Lower leg skin (tissue), 4 donors: ENCODE measurements around the gene RACK1. TPM values are rescaled to one million over a fixed set of nuclear protein-coding genes. Genes with fewer than 3 reads are reported as not detected.

ENCODE experiments used
- DNase-seq, 2 donors: peaks; one replicate each; pipeline ENCODE4 v3.0.0-alpha.2; 2019; ENCODE audit warnings: low spot score in 2 of 2
- H3K4me3 ChIP-seq: fragments of 200-600 bp; sonication (generic); 2 replicates; pipeline ENCODE4 v1.5.1; 2017; ENCODE audit warnings: mild to moderate bottlenecking, low read depth; ENCODE audit not compliant: poor library complexity, severe bottlenecking
- POLR2A ChIP-seq, 2 donors: fragments of 450-650 bp; IDR thresholded peaks; one replicate each; pipeline ENCODE4 v1.6.1; 2016 to 2017; ENCODE audit warnings: antibody characterized with exemption in 2 of 2, mild to moderate bottlenecking in 1 of 2, moderate library complexity in 1 of 2
- WGBS, 2 donors: methylation state at CpG; one replicate each; pipeline ENCODE4 v1.1.5; 2018; 5-methylcytosine and 5-hydroxymethylcytosine counted together
- intact Hi-C: fragments of 100-400 bp; cut with DNase I; formaldehyde crosslinking; loops from one replicate; pipeline ENCODE4 v1.15.0; 2023; ENCODE audit warnings: low total_unique reads
- total RNA-seq, 4 donors: library from RNA; depleted of rRNA; stranded (reverse); fragments of >200 nt; gene quantifications; one replicate each; pipeline ENCODE4 v1.1.0, GENCODE V29; 2016
- TF ChIP-seq, protein P1 (sequence below), 3 donors: fragments of 450-650 bp; IDR thresholded peaks; one replicate each; pipeline ENCODE4 v1.5.1; 2016; ENCODE audit warnings: antibody characterized with exemption in 3 of 3, mild to moderate bottlenecking in 3 of 3, moderate library complexity in 2 of 3

The RACK1 gene
- total RNA-seq, 4 donors from 2014 or later, result 3,064 to 4,085 (median 3,503) TPM

DNA sequence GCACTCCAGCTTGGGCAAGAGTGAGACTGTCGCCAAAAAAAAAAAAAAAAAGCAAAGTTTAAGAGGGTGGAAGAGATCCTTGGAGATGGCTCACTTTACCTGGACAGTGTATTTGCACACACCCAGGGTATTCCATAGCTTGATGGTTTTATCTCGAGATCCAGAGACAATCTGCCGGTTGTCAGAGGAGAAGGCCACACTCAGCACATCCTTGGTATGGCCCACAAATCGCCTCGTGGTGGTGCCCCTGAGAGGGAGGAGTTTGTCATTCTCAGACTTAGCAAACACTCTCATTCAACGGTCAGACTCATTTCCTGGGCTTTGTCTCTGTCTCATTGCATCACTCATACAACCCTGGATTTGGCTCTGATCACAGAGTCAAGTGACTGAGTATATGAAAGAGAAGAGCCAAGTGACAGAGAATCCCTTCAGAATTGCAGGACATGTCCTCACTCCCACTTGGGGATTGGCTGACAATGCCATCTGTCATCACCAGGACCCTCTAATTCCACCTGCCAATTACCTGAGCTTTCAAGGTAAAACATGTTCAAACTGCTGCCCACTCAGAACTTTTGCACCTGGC lies 2.2 kb downstream of the RACK1 start:
- 36 to 46% methylated on average over 6 of the region's 6 CpGs for WGBS, 2 donors
- intact Hi-C loops, result no loop called here

DNA sequence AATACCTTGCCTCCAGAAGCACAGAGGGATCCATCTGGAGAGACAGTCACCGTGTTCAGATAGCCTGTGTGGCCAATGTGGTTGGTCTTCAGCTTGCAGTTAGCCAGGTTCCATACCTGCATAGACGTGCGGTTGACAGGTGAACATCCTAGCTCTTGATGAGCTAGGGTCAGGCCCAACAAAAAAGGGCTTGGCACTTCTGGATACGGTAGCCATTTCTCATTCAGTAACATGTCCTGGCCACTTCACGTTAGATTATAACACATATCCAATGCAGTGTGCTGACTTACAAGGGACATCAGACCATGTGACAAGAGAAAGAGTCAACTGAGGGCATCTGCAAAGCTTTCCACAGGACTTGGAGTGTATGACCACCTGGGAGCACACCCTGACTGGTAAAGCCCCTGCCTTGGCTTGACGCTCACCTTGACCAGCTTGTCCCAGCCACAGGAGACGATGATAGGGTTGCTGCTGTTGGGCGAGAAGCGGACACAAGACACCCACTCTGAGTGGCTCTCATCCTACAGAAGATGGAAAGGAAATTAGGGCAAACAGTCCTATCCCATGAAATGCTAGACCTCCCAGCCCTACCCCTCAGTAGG lies 4.5 kb downstream of the RACK1 start:
- 91 to 97% methylated on average over 9 of the region's 9 CpGs for WGBS, 2 donors
- DNase-seq, result peak in 1 of 2 donors; percentile 29
- no peak overlapping the region for H3K4me3 ChIP-seq
- TF ChIP-seq, protein P1, sequence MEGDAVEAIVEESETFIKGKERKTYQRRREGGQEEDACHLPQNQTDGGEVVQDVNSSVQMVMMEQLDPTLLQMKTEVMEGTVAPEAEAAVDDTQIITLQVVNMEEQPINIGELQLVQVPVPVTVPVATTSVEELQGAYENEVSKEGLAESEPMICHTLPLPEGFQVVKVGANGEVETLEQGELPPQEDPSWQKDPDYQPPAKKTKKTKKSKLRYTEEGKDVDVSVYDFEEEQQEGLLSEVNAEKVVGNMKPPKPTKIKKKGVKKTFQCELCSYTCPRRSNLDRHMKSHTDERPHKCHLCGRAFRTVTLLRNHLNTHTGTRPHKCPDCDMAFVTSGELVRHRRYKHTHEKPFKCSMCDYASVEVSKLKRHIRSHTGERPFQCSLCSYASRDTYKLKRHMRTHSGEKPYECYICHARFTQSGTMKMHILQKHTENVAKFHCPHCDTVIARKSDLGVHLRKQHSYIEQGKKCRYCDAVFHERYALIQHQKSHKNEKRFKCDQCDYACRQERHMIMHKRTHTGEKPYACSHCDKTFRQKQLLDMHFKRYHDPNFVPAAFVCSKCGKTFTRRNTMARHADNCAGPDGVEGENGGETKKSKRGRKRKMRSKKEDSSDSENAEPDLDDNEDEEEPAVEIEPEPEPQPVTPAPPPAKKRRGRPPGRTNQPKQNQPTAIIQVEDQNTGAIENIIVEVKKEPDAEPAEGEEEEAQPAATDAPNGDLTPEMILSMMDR (IDR thresholded peaks at IDR 0.05), result no peak
- no peak for TF ChIP-seq POLR2A (IDR thresholded peaks at IDR 0.05)
- intact Hi-C loops, result no loop called here

More for the DNA sequence above, 2.2 kb downstream of the RACK1 start:
- H3K4me3 ChIP-seq, result no peak overlapping the region
- TF ChIP-seq, protein P1 (IDR thresholded peaks at IDR 0.05), result no peak
- no peak for TF ChIP-seq POLR2A (IDR thresholded peaks at IDR 0.05)
- peak in 1 of 2 donors; percentile 52 for DNase-seq

DNA sequence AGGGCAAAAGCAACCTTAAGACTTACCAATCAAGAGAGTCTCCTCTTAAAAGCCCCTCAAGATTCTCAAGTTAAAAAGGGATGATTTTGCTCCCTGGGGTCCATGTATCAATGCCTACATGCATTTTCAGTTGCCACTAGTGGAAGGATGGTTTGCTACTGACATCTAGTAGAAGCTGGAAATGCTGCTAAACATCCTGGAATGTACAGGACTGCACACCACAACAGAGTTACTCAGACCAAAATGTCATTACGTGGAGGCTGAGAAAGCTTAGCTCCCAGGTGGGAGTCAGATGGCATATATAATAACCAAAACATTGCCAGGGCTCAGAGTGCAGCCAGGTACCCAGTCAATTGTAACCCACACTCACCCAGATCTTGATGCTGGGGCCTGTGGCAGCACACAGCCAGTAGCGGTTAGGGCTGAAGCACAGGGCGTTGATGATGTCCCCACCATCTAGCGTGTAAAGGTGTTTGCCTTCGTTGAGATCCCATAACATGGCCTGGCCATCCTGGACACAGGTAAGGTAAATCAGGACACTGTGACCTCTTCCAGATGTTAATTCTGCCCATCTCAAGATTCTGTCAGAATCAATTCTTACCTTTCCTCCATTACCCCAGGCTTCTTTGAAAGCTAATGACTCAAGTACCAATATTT lies 5.8 kb downstream of the RACK1 start:
- no peak for DNase-seq
- 85 to 95% methylated on average over 5 of the region's 5 CpGs for WGBS, 2 donors
- H3K4me3 ChIP-seq, result no peak overlapping the region
- TF ChIP-seq, protein P1 (IDR thresholded peaks at IDR 0.05), result no peak
- TF ChIP-seq POLR2A (IDR thresholded peaks at IDR 0.05), result no peak
- intact Hi-C loops, result no loop called here

DNA sequence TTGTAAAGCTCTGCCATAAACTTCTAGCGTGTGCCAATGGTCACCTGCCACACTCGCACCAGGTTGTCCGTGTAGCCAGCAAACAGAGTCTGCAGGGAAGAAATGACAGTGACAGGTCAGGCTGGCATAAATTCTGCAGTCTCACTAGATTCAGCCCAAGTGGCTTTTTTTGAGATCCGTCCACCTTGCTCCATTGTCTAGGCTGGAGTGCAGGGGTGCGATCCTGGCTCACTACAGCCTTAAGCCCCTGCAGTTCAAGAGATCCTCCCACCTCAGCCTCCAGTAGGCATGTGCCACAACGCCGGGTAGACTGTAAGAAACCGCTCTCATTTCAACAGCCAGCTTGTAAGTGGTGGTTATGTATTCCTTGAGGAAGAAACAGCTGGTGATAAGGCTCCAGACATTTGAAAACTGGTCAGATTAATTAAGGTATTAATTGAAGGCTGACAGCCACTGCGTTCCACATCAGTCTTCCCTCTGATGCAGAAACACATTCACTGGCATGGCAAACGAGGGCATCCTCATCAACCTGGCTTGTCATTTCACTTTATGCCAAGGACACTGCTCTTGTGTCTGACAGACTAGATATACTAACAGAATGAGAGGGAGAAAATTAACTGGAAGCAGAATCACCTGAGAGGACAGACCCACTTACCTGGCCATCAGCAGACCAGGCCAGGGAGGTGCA lies 6.6 kb downstream of the RACK1 start:
- TF ChIP-seq, protein P1 (IDR thresholded peaks at IDR 0.05), result no peak
- no peak for TF ChIP-seq POLR2A (IDR thresholded peaks at IDR 0.05)
- intact Hi-C loops, result no loop called here
- WGBS, 2 donors, result 83 to 87% methylated on average over 10 of the region's 10 CpGs
- no peak for DNase-seq
- H3K4me3 ChIP-seq, result no peak overlapping the region

DNA sequence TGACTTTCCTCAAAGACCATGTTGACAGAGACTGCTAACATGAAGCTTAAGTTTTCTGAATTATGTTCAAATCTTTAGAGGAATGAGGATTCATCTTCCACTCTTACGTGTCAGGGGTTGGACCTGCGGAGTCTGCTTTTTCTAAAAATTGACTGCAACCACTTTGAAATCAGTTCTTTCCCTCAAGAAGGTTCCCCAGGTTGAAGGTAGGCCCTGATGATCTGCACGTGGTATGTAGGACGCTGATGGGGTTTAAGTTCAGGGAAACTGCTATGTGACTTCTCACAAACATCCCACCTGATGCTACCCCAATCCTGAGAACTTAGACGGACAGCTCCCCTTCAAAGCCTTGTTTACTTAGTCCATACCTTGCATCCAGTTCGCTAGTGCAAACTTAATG lies 7.2 kb downstream of the RACK1 start:
- DNase-seq, result peak in 1 of 2 donors; percentile 23
- TF ChIP-seq, protein P1 (IDR thresholded peaks at IDR 0.05), result no peak
- no peak for TF ChIP-seq POLR2A (IDR thresholded peaks at IDR 0.05)
- H3K4me3 ChIP-seq, result no peak overlapping the region
- 82 to 83% methylated on average over 6 of the region's 6 CpGs for WGBS, 2 donors
- intact Hi-C loops, result no loop called here
